Esophagus squamous epithelium (tissue), 5 donors: ENCODE measurements around the gene HIPK1. TPM values are rescaled to one million over a fixed set of nuclear protein-coding genes. Genes with fewer than 3 reads are reported as not detected.

Source experiments
- DNase-seq: peaks from one replicate; lab custom pipeline; 2025; lab: John Stamatoyannopoulos, UW
- H3K27ac ChIP-seq, 4 donors: fragments of 200-600 bp; sonication (generic); one replicate each; pipeline ENCODE4 v1.5.1; 2016 to 2019; ENCODE audit warnings: mild to moderate bottlenecking in 1 of 4
- H3K27me3 ChIP-seq, 4 donors: fragments of 200-600 bp; sonication (generic); 1 replicate in 3 of 4; 2 replicates in 1 of 4; pipeline versions ENCODE4 v1.5.1 to v1.6.0; 2017 to 2021; ENCODE audit warnings: antibody characterized with exemption in 1 of 4
- H3K36me3 ChIP-seq, 3 donors: fragments of 200-600 bp; sonication (generic); one replicate each; pipeline ENCODE4 v1.5.1; 2016 to 2019
- H3K4me1 ChIP-seq, 3 donors: fragments of 200-600 bp; sonication (generic); one replicate each; pipeline ENCODE4 v1.5.1; 2017 to 2019
- H3K4me3 ChIP-seq, 4 donors: fragments of 200-600 bp; sonication (generic); 1 replicate in 3 of 4; 2 replicates in 1 of 4; pipeline ENCODE4 v1.5.1; 2016 to 2019; ENCODE audit warnings: mild to moderate bottlenecking in 2 of 4, moderate library complexity in 1 of 4
- H3K9me3 ChIP-seq, 3 donors: fragments of 200-600 bp; sonication (generic); one replicate each; pipeline ENCODE4 v1.5.1; 2016 to 2019
- CTCF ChIP-seq, 6 experiments: fragments of 450-650 bp in 4 of 6; fragments of 200-600 bp in 2 of 6; sonication (generic) in 2 of 6; IDR thresholded peaks; one replicate each; pipeline ENCODE4 v1.5.1; 2016 to 2019; ENCODE audit warnings: antibody characterized with exemption in 6 of 6, mild to moderate bottlenecking in 4 of 6, moderate library complexity in 4 of 6
- POLR2A ChIP-seq, 4 donors: fragments of 450-650 bp; IDR thresholded peaks; one replicate each; pipeline ENCODE4 v1.6.1; 2017; ENCODE audit warnings: antibody characterized with exemption in 4 of 4, mild to moderate bottlenecking in 4 of 4, moderate library complexity in 3 of 4
- WGBS, 2 donors: methylation state at CpG; one replicate each; pipeline ENCODE4 v1.1.5; 2018; 5-methylcytosine and 5-hydroxymethylcytosine counted together
- intact Hi-C: fragments of 100-400 bp; cut with DNase I; formaldehyde crosslinking; loops from one replicate; pipeline ENCODE4 v1.15.0; 2022
- total RNA-seq, 4 donors: library from RNA; depleted of rRNA; stranded (reverse); fragments of >200 nt; gene quantifications; one replicate each; pipeline ENCODE4 v1.1.0, GENCODE V29; 2016
- donor health status: DM: yes; HTN: yes; CAD: no.

The HIPK1 gene
- total RNA-seq, 4 donors from 2014 or later = 34.1 to 46.5 (median 43.6) TPM

- H3K9me3 ChIP-seq = no peaks in the 10 kb centered on the region
- DNase-seq = no peak
- H3K27ac ChIP-seq = no peak overlapping the region
- H3K36me3 ChIP-seq = no peaks in the 10 kb centered on the region
- no peaks in the 10 kb centered on the region for H3K4me1 ChIP-seq
- intact Hi-C loops = no loop called here
- H3K4me3 ChIP-seq = no peak overlapping the region
- WGBS, 2 donors = 46 to 62% methylated on average over 2 of the region's 2 CpGs
- no peaks in the 10 kb centered on the region for H3K27me3 ChIP-seq
- TF ChIP-seq POLR2A (IDR thresholded peaks at IDR 0.05) = no peak
- TF ChIP-seq CTCF (IDR thresholded peaks at IDR 0.05) = no peak
Observed at GRCh38 chr1:114008480-114008941, 79.4 kb downstream of the HIPK1 start.

- Histone ChIP-seq H3K4me1 (no peaks in the 10 kb centered on the region), H3K9me3 (no peaks in the 10 kb centered on the region), H3K27me3 (no peaks in the 10 kb centered on the region), H3K27ac (no peak overlapping the region), H3K36me3 (no peaks in the 10 kb centered on the region), H3K4me3 (no peak overlapping the region)
- no peak for DNase-seq
- TF ChIP-seq CTCF (IDR thresholded peaks at IDR 0.05) (no peak), POLR2A (IDR thresholded peaks at IDR 0.05) (no peak)
- intact Hi-C loops = no loop called here
Observed at GRCh38 chr1:114008993-114009392, 79.9 kb downstream of the HIPK1 start.

- 22 to 61% methylated on average over 1 of the region's 1 CpG for WGBS, 2 donors
- no peaks in the 10 kb centered on the region for H3K9me3 ChIP-seq
- no peak overlapping the region for H3K27ac ChIP-seq
- no peaks in the 10 kb centered on the region for H3K27me3 ChIP-seq
- H3K4me1 ChIP-seq = no peaks in the 10 kb centered on the region
- H3K36me3 ChIP-seq = no peaks in the 10 kb centered on the region
- DNase-seq = no peak
- no peak overlapping the region for H3K4me3 ChIP-seq
- intact Hi-C loops = no loop called here
- no peak for TF ChIP-seq CTCF (IDR thresholded peaks at IDR 0.05)
Observed at GRCh38 chr1:114009393-114009792, 80.3 kb downstream of the HIPK1 start.

GRCh38 chr1:114010433-114011184 is 81.5 kb downstream of the HIPK1 start:
- Histone ChIP-seq H3K9me3 (no peaks in the 10 kb centered on the region), H3K4me3 (no peak overlapping the region), H3K27ac (no peak overlapping the region), H3K4me1 (no peaks in the 10 kb centered on the region), H3K36me3 (no peaks in the 10 kb centered on the region), H3K27me3 (no peaks in the 10 kb centered on the region)
- no peak for TF ChIP-seq CTCF (IDR thresholded peaks at IDR 0.05)
- no peak for TF ChIP-seq POLR2A (IDR thresholded peaks at IDR 0.05)
- WGBS, 2 donors = 59 to 62% methylated on average over 9 of the region's 9 CpGs
- intact Hi-C loops = no loop called here
- DNase-seq = no peak

GRCh38 chr1:114011796-114012195 is 82.7 kb downstream of the HIPK1 start:
- TF ChIP-seq POLR2A (IDR thresholded peaks at IDR 0.05) (no peak), CTCF (IDR thresholded peaks at IDR 0.05) (no peak)
- H3K9me3 ChIP-seq = no peaks in the 10 kb centered on the region
- no peaks in the 10 kb centered on the region for H3K36me3 ChIP-seq
- no peak overlapping the region for H3K4me3 ChIP-seq
- H3K27ac ChIP-seq = no peak overlapping the region
- intact Hi-C loops = no loop called here
- DNase-seq = no peak
- H3K27me3 ChIP-seq = no peaks in the 10 kb centered on the region
- no peaks in the 10 kb centered on the region for H3K4me1 ChIP-seq
